ENCODE results near the gene SPACA6.

- TF ChIP-seq STAT5B (CRISPR knock-in tag; IDR thresholded peaks at IDR 0.05) (no peak), POLR2A (conservative IDR thresholded peaks at IDR 0.05) (no peak; the same call in 1 of the 2 replicates), ILF3 (IDR thresholded peaks at IDR 0.05; ENCODE audit: borderline replicate concordance) (no peak), KDM1A (IDR thresholded peaks at IDR 0.05) (no peak), BRF2 (IDR thresholded peaks at IDR 0.05; ENCODE audit: borderline replicate concordance, insufficient read depth, insufficient read length) (no peak), JUND (IDR thresholded peaks at IDR 0.05; ENCODE audit: borderline replicate concordance, low read depth, low read length) (no peak), JUND (tag; IDR thresholded peaks at IDR 0.05; ENCODE audit: borderline replicate concordance, low read depth, low read length) (no peak), NFE2 (IDR thresholded peaks at IDR 0.05; ENCODE audit: low read depth) (no peak), RREB1 (CRISPR knock-in tag; IDR thresholded peaks at IDR 0.05) (no peak)
- TF ChIP-seq, protein P1, sequence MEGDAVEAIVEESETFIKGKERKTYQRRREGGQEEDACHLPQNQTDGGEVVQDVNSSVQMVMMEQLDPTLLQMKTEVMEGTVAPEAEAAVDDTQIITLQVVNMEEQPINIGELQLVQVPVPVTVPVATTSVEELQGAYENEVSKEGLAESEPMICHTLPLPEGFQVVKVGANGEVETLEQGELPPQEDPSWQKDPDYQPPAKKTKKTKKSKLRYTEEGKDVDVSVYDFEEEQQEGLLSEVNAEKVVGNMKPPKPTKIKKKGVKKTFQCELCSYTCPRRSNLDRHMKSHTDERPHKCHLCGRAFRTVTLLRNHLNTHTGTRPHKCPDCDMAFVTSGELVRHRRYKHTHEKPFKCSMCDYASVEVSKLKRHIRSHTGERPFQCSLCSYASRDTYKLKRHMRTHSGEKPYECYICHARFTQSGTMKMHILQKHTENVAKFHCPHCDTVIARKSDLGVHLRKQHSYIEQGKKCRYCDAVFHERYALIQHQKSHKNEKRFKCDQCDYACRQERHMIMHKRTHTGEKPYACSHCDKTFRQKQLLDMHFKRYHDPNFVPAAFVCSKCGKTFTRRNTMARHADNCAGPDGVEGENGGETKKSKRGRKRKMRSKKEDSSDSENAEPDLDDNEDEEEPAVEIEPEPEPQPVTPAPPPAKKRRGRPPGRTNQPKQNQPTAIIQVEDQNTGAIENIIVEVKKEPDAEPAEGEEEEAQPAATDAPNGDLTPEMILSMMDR (IDR thresholded peaks at IDR 0.05 in 2 of 3, conservative IDR thresholded peaks at IDR 0.05 in 1 of 3; ENCODE audit: insufficient read depth in 2 of 3, low read depth in 1 of 3, low read length in 3 of 3): no peak
Measured at GRCh38 chr19:51708811-51709210, 15.7 kb downstream of the SPACA6 start.
